ENCODE results near the gene KCNJ8. TPM values are rescaled to one million over a fixed set of nuclear protein-coding genes. Genes with fewer than 3 reads are reported as not detected.

The KCNJ8 gene
- total RNA-seq, 4 donors from 2014 or later: 18.3 to 29.6 (median 20.9) TPM

DNA sequence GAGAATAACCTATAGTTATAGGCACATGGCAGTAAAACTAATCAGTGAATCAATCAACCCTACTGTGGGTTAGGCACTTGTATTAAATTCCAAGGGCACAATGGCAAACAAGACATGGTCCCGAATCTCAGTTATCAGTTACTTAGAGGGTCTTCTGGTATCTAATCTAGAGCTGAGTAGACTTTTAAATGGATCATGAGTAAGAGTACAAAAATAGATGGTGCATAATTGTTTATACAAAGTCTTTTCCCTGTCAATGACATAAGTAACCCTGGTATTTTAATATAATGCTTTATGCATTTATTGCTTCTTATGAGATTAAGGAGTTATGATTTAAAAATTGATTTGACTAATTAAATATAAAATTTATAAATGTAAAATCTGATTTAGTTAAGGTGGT lies 23.0 kb upstream of the KCNJ8 start:
- TF ChIP-seq, protein P1, sequence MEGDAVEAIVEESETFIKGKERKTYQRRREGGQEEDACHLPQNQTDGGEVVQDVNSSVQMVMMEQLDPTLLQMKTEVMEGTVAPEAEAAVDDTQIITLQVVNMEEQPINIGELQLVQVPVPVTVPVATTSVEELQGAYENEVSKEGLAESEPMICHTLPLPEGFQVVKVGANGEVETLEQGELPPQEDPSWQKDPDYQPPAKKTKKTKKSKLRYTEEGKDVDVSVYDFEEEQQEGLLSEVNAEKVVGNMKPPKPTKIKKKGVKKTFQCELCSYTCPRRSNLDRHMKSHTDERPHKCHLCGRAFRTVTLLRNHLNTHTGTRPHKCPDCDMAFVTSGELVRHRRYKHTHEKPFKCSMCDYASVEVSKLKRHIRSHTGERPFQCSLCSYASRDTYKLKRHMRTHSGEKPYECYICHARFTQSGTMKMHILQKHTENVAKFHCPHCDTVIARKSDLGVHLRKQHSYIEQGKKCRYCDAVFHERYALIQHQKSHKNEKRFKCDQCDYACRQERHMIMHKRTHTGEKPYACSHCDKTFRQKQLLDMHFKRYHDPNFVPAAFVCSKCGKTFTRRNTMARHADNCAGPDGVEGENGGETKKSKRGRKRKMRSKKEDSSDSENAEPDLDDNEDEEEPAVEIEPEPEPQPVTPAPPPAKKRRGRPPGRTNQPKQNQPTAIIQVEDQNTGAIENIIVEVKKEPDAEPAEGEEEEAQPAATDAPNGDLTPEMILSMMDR (IDR thresholded peaks at IDR 0.05; ENCODE audit: low read depth): no peak

DNA sequence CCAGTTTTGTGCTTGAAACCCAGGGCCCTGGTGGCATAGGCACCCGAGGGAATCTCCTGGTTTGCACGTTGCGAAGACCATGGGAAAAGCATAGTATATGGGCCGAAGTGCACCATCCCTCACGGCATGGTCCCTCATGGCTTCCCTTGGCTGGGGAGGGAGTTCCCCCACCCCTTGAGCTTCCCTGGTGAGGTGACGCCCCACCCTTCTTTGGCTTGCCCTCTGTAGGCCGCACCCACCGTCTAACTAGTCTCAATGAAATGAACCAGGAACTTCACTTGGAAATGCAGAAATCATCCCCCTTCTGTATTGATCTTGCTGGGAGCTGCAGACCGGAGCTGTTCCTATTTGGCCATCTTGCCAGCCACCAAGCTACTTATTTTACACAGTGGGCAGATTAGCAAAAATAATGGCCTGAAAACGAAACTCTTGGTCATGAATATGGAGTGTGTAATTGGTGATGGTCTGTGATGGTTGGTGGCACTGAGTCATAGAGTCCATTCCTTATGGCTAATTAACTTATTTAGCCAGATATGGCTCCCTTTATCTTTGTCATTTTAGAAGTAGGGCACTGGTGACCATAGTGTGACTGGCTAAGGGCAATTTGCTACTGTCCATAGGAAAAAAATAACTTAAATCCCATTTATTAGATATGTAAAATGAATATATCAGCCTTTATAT lies 21.3 kb upstream of the KCNJ8 start:
- TF ChIP-seq, protein P1 (IDR thresholded peaks at IDR 0.05; ENCODE audit: low read depth): no peak

DNA sequence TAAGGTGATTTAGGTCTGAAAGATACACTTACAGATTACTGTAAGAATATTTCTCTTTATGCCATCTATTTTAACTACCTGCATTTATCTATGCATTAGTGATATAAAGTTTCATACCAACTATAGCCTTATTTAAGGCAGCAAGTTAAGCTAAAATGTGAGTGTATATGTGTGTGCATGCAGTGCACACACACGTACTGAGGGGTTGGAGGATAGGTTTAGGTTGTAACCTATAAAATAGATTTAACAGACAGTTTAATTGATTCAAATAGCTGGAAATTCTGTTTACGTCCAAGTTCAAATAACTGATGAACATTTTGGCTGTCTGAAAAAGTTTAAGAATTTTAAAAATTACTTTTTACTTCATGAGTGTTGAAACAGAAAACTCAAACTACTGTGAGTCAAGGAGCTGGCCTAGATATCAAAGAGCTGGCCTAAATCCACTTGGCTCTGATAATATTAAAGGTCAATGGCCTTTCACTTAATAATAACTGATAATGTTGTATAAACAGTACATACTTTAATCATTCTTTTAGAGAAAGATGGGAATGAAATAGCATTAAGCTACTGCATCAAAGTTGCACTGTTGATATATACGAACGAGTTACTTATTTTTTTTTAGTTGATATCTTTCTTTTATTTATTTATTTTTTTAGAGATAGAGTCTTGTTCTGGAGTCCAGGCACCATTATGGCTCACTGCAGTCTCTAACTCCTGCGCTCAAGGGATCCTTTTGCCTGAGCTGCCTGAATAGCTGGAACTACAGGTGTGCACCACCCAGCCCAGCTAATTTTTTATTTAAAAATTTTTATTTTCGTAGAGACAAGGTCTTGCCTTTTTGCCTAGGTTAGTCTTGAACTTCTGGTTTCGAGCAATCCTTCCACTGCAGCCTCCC lies 13.8 kb upstream of the KCNJ8 start:
- TF ChIP-seq, protein P1 (IDR thresholded peaks at IDR 0.05; ENCODE audit: low read depth): no peak

DNA sequence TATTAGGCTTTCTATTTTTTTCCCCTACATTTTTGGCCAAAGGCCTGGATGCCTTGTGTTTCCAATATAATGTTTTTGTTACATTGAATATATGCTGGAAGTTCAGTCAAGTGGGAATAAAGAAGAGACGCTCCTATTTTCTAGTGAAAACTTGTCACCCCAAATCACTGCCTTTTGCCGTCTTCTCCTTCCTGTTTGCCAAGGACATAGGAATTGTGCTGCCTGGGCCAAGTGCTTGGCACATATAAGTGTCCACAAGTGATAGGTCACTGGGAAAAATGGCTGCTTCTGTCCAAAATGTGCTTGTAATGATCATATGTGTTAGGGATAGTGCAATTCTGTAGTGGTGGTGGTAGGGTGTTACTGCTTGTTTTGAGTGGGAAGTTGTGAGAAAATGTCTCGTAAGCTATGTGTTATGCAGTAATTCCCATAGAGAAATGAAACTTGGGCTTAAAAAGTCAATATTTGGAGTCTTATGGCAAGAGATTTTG lies 11.6 kb upstream of the KCNJ8 start:
- TF ChIP-seq, protein P1 (IDR thresholded peaks at IDR 0.05; ENCODE audit: low read depth): no peak

DNA sequence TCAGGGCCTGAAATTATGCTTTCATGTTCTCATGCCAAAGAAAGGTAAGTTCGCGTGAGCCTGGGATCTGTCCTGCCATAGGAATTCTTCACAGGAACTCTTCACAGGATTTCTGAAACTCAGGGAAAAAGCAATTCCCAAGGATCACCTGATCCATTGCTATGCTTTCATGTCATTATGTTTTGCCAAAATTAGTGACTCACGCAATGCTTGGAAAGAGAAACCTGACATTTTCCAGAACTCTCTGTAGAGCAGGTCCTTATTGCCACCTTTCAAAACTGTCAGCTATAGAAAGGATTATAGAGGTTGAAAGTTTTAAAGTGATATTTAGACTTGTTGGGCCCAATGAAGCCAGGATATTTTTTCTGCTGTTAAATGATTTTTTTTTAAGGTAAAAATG lies 6.3 kb upstream of the KCNJ8 start:
- TF ChIP-seq, protein P1 (IDR thresholded peaks at IDR 0.05; ENCODE audit: low read depth): no peak

DNA sequence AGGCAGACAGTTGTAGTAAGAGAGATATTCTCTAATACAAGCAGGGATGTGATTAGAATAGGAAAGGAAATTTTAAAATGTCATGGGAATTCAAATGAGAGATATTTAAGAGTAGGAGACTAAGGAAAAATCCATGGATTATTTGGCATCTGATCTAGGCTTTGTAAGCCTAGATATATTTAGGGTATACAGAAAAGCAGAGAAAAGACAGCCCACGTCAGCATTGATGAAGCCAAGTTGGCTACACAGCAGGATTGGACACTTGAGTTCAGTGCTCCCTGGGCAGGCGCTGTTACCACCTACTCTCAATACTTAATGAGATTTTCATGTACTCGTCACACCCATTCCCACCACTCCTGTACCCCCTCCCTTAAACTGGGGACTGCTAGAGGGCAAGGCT lies 1.7 kb upstream of the KCNJ8 start:
- TF ChIP-seq, protein P1 (IDR thresholded peaks at IDR 0.05; ENCODE audit: low read depth): no peak
